HG02884 (cell line): ENCODE results near the gene TMEM63C.

Experiments used
- ATAC-seq: cut with Tn5 transposase; IDR thresholded peaks from one replicate; pipeline ENCODE4 v1.9.1; 2021; ENCODE audit warnings: mild to moderate bottlenecking, moderate library complexity; ENCODE audit not compliant: unreplicated experiment

TMEM63C gene

DNA sequence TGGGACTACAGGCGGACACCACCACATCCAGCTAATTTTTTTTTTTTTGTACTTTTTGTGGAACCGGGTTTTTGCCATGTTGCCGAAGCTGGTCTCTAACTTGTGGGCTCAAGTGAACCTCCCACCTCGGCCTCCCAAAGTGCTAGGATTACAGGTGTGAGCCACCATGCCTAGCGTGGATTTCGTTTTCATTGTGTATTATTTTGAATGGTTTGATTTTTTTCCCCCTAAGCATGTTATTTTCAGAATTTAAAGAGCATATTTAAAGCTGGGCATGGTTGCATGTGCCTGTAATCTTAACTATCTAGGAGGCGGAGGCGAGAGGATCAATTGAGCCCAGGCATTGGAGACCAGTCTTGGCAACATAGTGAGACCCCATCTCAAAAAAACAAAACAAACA, 13.1 kb downstream of the TMEM63C start:
- no peak for ATAC-seq

- ATAC-seq, result no peak
These were observed 14.2 kb downstream of the TMEM63C start for GRCh38 chr14:77195766-77196165.

- ATAC-seq, result no peak
These were observed 16.4 kb downstream of the TMEM63C start for GRCh38 chr14:77197988-77198387.

- no peak for ATAC-seq
These were observed 17.0 kb downstream of the TMEM63C start for GRCh38 chr14:77198561-77198960.

DNA sequence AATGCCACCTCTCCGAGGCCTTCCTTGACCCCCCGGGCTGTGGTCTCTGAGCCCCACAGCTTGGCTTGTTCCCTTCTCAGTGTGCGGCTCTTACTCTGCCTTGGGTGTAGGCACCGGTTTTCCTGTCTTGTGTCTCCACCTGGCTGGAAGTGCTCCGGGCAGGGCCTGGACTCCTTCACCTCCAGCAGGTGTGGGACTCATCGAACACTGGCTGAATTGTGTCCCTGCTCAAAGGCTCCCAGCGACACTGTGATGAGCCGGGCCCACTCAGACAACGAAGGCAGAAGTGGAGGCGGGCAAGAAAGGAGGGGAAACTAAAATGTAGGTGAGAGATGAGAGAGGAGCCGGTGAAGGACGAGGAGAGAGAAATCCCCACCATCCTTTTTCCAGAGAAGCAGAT, 18.0 kb downstream of the TMEM63C start:
- ATAC-seq, result no peak

GRCh38 chr14:77200406-77200985, 18.9 kb downstream of the TMEM63C start:
- ATAC-seq, result no peak

DNA sequence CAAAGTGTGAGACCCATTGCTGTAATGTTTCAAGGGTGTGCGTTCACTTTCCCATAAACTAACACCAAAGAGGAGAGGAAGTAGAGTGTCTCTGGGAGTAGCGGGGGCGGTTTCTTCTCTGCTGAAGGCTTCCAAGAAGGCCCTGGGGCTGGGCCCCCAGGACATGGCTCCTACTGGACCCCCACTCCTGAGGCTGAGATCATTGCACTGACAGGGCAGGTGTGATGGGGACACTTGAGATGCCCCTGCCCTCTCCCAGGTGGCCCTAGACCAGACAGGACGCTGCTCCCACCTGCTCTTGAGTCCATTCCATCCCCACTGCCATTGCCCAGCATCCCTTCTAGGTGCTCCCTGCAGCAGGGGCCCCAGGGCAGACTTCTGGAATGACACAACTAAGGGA, 20.1 kb downstream of the TMEM63C start:
- no peak for ATAC-seq

GRCh38 chr14:77203611-77204458, 22.2 kb downstream of the TMEM63C start:
- ATAC-seq, result no peak

DNA sequence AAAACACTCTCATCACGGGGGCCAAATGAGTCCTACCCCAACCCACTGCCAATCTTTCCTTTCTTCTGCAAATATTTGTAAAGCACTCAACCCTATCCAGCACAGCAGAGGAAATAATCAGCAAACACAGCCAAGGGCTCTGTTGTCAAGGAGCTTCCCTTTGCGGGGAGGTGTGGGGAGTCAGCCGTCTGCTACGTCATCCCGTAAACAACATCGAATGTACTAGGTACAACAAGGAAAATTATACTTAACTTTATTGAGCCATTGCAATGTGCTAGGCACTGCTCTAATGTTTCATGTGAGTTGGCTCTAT, 22.8 kb downstream of the TMEM63C start:
- no peak for ATAC-seq

GRCh38 chr14:77204907-77205306, 23.3 kb downstream of the TMEM63C start:
- no peak for ATAC-seq

DNA sequence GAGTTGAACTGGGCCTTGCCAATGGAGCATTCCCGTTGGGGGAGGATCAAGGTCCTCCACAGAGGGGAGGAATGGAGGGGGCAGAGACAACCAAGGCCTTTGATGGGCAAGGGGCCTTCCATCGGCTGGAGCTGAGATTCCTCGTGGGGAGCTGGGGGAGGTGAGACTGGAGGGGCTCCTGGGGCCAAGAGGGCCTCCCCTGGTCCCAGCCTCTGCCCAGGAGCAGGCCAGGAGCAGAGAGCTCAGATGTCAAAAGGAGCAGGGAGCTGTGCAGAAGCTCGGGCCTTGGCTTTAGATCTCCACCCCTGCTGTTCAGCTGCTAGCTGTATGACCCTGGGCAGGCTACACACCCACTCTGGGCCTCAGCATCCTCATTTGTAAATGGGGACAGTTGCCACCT, 24.0 kb downstream of the TMEM63C start:
- ATAC-seq, result no peak

GRCh38 chr14:77206261-77206824, 24.7 kb downstream of the TMEM63C start:
- no peak for ATAC-seq

GRCh38 chr14:77206877-77207389, 25.3 kb downstream of the TMEM63C start:
- no peak for ATAC-seq

GRCh38 chr14:77208291-77208978, 26.8 kb downstream of the TMEM63C start:
- no peak for ATAC-seq

DNA sequence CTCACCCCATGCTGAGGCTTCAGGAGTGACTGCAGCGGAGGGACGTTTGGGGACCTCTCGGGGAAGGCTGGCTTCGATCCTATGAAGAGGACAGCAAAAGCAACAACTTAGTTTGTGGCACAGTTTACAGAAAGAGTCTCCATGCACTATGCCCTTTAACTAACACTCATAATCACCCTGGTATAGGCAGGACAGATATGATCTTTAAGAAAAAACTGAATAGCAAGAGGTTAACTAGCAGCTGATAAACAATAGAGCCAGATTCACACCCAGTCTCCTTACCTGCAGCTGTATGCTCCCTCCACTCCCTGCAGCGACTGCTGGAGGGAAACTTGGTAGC, 27.4 kb downstream of the TMEM63C start:
- no peak for ATAC-seq

DNA sequence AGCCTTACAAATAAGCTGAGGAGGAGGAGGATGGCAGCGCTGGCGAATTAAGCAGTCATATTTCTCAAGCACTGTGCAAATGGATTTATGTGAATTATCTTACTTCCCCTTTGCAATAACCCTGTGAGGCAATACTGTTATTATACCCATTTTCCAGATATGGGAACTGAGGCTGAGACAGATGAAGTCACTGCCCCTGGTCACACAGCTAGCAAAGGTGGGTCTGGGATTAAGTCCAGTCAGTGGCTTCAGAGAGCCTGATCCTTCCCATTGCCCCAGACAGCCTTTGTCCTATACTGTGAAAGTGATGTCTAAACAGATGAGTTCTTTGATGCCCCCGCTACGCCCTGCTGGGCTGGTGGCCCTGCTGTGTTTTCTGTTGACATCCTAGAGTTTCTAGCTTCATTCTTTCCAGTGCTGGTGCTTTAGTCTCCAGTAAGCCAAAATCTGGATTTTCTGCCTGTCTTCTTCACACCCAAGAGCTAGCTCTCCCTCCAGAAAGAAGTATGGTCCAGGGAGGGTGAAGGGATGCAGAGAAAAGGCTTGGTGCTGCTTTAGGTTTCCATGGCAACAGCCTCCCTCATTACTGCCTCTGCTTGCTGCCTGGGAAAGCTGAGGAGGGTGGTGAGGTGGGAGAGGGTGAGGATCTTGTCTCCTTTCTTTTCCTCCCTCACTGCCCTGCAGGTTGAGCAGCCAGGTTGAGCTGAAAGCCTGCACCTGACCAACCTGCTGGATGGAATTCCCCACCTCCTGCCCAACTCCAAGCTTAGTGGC, 30.7 kb downstream of the TMEM63C start:
- no peak for ATAC-seq

- no peak for ATAC-seq
These were observed 31.5 kb downstream of the TMEM63C start for GRCh38 chr14:77212943-77213678.

- no peak for ATAC-seq
These were observed 32.0 kb downstream of the TMEM63C start for GRCh38 chr14:77213679-77214016.

DNA sequence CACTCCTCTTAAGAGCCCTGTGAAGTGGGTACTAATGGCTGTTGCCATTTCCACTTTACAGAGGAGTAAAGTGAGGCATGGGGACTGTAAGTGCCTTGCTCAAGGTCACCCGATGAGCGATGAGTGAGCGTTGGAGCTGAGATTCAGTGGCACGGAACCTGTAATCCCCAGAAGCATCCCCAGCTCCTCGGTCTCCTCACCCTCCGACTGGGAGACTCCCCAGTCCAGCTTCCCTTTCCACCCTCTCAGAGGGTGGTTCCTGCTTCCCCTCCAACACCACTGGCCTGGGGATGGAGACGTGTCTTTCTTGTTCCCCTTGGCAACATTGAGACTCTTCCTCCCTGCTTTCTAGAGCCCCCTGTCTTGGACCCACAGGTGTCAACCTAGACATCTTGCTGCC, 32.6 kb downstream of the TMEM63C start:
- no peak for ATAC-seq

DNA sequence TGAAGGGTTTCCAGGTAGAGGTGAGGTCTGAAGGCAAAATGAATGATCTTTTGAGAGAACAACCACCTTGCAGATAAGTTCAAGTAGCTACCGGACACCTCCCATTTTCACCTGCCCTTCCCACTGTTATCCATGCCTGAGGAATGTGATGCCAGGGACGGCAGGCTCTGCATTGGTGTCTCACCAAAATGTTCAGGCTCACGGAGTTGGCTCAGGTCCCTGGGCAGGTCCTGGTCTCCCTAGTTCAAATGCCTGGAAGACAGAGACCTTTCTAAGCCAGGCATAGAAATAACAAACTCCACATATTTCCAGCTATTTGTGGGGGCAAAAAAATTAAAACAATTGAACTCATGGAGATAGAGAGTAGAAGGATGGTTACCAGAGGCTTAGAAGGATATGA, 36.0 kb downstream of the TMEM63C start:
- ATAC-seq, result no peak
